CD4-positive, alpha-beta T cell treated with Interleukin-4 for 4 hours (primary cell): Measurements from ENCODE around the gene ADH5.
"Not testable (repeated sequence)": the region's sequence is repeated elsewhere in the genome, so short reads cannot be mapped to it uniquely, and the experiment has no call there.

ENCODE experiments used
- DNase-seq: peaks from one replicate; pipeline ENCODE4 v3.0.0-alpha.2; 2020

Gene ADH5

DNA sequence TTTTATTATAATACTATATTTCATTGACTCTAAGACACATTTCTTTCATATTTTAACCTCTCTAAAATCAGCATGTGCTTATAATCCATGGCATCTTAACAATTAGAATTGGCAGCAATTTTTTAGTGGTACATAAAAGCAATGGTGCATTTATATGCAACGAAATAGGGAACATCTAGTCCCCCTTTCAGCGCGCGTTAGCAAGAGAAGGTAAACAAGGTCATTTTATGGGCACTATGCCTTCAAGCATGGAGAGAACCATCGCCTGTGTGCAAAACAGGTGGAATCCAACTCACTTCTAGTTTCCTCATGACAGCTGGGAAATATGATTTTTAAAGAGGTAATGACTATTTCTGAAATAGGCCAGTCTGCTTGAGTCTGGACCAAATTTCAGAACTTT lies 6.4 kb downstream of the ADH5 start:
- DNase-seq: no peak

DNA sequence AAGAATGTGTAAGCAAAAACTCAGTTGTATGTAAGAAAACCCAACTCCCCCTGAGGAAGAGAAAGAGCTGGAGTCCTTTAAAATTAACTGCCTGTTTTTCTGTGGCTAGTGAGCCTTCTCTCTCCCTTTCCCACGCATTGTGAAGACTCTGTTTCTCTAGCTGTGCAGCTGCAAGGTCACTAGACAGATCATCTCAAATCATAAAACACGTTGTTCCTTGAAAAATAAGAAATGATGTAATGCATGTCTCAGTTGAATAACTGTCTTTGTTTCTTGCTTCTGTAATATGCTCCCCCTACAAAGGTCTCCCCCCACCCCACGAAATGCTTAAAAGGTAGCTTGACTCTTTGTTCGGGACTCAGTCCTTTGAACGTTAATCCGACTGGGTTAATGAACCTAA lies 7.7 kb downstream of the ADH5 start:
- DNase-seq: not testable (repeated sequence)

DNA sequence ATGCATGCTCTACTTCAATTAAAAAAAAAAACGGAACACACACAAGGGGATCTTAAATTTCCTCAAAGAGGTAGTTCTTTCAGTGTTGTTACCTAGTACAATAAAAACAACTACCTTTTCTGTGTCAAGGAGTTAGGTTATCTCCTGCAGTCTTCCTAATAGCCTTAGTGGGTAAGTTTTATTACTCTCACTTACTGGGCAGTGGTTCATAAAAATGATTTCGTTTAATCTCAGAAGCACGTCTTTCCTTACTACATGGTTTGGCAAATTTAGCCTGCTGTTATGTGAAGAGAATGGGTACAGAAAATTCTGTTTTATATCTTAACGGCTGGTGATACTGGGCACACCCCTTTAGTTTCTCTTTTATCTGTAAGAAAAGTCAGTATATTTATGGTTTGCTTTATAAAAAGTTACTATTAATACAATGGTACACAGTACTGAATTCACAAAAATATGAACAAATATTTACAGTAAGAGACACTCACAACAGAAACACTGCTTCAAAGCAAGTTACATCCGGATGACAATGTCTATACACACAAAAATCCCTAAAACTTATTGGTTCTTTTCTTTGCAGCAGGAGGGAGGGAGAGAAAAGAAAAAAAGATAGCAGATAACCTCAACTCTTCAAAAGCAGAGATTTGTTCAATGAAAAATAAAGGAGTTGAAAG lies 8.8 kb downstream of the ADH5 start:
- DNase-seq: no peak

DNA sequence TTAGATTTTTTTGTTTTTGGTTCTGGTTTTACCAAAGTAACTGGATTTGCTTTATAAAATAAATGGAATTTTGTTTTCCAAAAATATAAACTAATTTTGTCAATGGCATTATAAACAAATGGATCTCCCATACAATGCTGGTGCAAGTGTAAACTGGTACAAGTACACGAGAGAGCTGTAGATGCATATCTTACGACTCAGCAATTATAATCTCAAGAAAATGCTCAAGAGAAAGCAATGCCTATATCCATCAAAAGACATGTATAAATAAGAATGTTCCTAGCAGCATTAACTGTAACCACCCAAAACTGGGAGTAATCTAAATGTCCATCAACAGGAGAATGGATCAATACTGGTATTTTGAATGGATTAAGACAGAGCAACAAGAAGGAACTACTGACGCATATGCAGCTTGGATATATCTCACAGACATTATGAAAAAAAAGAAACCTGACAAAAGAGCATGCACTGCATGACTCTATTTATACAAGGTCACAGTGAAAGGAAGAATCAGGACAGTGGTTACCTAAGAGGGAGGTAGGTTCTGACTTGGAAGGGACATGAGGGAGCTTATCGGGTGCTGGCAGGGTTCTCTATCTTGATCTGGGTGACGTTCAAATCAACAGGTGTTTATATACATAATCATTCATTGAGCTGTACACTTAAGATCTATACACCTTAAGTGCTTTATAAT lies 9.5 kb downstream of the ADH5 start:
- no peak for DNase-seq

DNA sequence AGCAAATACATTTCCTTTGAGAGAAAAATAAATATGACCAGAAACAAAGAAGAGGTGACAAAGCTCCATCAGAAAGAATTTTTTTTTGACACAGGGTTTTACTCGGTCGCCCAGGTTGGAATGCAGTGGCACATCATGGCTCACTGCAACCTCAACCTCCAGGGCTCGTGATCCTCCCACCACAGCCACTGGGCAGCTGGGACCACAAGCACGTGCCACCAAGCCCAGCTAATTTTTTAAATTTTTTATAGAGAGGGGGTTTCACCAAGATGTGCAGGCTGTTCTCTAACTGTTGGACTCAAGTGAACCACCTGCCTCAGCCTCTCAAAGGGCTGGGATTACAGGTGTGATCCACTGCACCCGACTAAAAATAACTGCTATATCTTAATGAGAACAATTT lies 10.3 kb downstream of the ADH5 start:
- no peak for DNase-seq

DNA sequence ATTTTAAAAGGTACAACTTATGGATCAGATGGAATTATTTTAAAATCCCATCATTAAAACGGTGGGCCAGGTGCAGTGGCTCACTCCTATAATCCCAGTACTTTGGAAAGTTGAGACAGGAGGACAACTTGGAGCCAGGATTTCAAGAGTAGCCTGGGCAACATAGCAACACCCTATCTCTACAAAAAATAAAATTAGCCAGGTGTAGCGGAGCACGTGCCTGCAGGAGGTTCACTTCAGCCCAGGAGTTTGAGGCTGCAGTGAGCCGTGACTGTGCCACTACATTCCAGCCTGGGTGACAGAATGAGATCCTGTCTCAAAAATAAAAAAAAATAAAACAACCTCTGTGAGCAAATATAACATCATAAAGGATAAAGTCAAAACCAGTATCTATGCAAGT lies 11.4 kb downstream of the ADH5 start:
- DNase-seq: no peak

DNA sequence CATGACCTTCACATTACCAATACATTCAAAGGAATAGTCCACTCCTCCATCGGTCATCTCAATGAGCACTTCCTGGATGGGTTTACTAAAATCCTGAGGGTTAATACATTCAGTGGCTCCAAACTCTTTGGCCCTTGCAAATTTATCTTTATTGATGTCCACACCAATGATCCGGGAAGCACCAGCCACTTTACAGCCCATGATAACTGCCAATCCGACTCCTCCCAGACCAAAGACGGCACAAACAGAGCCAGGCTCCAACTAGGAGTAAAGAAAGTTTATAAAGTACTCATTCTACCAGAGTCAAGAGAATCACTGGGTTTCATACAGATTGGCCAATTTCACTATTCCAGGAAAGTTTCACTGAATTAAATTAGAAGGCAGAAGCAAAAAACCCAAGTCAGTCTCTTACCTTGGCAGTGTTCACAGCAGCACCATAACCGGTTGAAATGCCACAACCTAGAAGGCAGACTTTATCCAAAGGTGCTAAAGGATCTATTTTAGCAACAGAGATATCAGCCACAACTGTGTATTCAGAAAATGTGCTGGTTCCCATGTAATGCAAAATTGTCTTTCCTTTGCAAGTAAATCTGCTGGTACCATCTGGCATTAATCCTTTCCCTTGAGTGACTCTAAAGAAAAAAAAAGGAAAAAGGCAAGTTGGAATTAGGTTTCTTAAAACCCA lies 12.2 kb downstream of the ADH5 start:
- DNase-seq: no peak

DNA sequence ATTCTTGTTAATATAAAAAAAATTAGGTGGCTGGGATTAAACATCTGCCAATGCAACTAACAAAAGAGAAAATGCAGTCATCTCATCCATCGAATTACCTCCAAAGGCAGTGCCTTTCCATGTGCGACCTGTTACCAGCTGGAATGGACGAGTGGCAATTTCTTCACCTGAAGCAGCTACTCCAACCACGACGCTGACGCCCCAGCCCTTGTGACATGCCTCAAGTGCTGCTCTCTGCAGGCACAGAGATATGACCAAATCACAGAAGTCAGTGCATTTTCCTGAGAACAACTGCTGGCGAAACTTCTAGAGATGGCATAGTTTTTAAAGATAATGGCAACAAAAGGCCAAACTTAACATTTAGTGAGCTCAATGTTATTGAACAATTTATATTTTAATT lies 13.8 kb downstream of the ADH5 start:
- DNase-seq: no peak

DNA sequence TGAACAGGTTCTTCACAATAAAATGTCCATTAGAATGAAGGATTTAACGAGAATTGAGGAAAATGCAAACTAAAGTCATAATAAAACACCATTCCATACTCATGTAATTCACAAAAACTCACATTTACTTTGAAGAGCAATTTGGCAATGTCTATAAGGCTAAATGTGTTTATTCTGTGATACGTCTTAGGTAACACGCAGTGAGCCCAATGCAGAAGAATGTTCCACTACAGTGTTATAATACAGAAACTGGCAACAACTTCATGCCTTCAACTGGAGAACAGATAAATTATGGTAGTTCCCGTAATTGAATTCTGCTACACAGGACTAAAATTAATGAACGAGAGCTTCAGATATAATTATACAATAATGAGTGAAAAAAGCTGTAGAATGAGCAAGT lies 17.4 kb downstream of the ADH5 start:
- DNase-seq: no peak

DNA sequence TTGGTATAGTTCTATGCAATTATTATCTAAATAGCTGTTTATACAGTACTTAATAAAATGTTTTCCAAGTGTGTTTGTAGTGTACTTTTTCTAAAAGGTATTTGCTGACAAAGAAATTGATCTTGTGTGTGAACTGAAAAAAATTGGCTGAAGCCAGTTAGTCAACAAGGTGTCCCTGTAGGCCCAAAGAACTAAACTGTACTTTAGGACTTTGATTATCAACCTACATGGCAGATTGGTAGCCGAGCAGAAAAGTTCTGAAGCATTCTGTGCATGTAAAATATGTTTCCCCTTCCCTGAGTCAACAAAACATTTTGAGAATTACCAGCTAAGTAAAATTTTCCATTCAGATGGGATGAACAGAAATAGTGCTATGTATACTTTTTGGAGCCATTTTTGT lies 21.0 kb downstream of the ADH5 start:
- DNase-seq: no peak

DNA sequence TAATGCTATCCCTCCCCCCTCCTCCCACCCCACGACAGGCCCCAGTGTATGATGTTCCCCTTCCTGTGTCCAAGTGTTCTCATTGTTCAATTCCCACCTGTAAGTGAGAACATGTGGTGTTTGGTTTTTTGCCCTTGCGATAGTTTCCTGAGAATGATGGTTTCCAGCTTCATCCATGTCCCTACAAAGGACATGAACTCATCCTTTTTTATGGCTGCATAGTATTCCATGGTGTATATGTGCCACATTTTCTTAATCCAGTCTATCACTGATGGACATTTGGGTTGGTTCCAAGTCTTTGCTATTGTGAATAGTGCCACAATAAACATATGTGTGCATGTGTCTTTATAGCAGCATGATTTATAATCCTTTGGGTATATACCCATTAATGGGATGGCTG lies 23.1 kb downstream of the ADH5 start:
- not testable (repeated sequence) for DNase-seq

DNA sequence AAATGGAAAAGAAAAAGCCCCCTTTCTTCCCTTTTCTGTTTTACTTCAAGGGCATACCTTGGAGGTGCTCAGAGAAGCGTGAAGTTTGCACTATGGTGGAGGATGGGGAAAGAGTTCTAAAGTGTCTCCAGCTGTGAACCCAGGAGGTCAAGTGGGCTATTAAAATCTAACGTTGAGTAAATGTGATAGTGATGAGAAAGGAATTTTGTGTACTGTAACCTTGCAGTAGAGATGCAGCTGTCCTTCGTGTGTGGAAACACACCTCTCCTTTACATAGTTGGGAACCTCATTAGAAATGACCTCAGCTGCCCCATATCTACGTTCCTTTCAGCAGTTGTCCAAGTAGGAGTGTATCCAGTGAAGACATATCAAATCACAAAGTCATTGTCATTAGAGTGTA lies 26.5 kb downstream of the ADH5 start:
- DNase-seq: no peak

DNA sequence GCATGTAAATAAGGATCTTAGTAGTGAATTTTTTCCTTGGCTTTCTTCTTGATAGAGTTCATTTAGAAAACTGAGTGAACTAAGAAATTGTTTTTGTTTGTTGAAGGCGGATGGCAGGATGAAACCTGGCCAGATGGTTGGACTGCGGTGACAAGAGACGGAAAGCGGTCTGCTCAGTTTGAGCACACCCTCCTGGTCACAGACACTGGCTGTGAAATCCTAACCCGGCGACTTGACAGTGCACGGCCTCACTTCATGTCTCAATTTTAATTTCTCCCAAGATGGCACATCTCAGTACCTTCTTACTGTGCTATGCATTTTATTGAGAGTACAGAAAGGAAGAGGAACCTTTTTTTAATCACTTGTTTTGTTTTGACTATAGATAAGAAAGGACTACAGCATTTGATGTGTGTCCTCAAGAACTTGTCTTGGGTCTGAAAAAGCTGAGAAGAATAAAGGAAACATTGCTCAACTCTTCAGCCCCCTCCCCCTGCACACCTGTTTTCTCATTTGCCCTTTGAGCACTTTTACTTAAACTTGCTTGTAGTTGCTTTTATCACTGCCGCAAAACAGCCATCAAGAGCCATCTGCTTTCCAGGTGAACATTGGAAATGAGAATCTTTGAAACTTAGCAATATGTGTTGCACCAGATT lies 27.4 kb downstream of the ADH5 start:
- no peak for DNase-seq

DNA sequence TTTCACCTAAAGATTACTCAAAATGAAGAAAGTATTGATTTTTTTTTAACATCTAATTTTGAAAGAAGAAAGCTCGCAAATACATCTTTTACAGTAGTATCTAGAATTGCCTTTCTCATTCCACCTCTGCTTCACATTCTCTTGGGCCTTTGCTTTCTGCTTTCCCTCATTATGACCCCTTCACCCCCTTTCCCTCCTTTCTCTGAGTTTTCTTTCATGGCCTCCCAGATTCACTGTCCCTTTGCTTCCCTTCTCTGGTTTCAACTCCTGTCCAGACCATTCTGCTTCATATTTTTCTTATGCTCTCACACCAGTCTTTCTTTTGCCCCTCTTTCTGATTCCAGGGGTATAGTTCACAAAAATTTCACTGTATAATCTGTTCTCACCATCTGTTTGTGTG lies 29.0 kb downstream of the ADH5 start:
- no peak for DNase-seq

DNA sequence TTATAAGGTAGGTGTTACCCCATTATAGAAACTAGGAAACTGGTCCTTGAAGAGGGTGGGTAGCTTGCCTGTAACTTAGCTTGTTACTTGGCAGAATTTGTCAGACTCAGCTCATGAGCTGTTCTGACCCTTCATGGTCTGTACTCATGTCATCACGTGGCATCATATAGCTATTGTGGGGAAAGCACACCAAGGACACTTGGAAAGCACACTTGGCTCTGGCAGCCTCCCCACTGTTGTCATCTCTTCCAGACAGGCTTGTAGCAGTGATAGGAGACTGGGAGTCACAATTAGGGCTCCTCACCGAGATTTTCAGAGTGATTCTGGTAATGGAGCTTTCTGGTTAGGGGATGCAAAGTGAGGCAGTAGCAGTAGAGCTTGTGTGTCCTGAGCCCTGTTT lies 30.4 kb downstream of the ADH5 start:
- DNase-seq: no peak

DNA sequence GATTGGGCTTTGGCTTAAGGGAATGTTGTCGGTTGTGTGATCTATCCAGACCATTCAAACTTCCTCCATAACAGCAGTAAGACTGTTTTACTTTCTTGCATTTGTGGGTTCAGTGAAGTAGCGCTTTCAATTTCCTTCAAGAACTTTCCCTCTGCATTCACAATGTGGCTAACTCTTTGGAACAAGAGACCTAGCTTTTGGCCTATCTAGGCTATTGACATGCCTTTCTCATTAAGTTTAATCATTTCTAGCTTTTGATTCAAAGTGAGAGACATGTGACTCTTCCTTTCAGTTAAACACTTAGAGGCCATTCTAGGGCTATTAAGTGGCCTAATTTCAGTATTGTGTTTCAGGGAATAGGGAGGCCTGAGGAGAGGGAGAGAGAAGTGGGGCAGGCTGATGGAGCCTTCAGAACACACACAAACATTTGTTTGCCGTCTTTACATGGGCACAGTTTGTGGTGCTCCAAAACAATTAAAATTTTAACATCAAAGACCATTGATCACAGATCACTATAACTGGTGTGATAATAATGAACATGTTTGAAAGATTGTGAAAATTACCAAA lies 34.1 kb downstream of the ADH5 start:
- DNase-seq: no peak

DNA sequence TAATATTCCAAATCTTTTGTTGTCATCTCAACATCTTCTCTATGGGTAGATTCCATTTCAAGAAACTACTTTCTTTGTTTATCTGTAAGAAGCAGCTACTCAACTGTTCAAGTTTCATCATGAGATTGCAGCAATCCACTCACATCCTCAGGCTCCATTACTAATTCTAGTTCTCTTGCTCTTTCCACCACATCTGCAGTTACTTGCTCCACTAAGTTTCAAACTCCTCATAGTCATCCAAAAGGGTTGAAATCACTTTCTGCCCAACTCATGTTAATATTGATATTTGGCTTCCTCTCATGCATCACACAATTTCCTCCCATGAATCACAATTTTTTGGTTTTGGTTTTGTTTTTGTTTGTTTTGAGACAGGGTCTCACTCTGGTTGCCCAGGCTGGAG lies 35.7 kb downstream of the ADH5 start:
- no peak for DNase-seq

DNA sequence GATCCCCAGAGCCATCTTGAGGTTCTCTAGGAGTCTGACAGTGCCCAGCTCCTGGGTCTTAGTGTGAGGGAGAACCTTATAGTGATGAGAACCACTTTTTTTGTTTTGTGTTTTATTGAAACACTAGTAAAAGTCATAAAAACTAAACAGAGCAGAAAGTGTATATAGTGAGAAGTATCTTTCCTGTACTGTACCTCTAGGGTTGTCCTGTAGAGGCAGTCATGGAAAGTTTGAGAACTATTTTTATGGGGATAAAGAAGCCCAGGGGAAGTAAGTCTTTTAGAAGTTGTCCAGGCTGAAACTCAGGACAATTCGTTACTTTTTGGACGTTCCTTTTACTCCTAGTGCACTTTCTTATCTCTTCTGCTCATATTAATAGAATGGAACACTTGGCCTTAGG lies 40.9 kb downstream of the ADH5 start:
- DNase-seq: no peak

DNA sequence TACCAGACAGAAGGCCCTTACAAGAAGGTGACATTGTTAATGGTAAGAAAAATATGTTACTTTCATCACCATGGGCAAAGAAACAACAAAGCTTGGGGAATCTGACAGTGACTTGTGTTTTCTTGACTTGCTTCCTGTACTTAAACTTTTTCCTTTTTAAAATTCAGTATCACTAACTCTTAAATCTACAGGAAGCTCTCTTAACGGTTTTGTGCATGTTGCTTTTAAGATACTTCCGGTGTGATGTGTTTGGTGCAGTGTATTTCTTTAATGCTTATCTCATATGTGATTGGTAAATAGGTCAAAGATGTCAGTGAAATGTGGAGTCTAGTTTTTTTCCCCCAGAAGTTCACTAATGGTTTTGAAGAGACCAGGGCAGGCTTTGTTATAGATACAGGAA lies 45.2 kb downstream of the ADH5 start:
- DNase-seq: peak; percentile 59

DNA sequence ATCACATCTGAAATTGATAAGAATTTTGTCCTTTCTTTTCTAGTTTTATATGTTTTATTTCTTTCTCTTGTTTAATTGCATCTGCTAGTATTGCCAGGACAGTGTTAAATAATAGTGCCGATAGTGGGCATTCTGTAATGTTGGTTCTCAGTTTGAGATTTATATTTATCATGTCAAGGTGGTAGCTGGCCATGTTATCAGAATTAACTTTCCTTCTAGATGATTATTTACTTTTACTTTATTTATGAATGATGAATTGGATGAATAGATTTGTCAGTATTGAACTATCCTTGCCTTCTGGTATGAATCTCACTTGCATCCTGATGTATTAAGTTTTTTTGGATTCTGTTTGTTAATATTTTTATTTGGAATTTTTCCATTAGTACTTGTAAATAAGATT lies 50.4 kb downstream of the ADH5 start:
- DNase-seq: no peak

DNA sequence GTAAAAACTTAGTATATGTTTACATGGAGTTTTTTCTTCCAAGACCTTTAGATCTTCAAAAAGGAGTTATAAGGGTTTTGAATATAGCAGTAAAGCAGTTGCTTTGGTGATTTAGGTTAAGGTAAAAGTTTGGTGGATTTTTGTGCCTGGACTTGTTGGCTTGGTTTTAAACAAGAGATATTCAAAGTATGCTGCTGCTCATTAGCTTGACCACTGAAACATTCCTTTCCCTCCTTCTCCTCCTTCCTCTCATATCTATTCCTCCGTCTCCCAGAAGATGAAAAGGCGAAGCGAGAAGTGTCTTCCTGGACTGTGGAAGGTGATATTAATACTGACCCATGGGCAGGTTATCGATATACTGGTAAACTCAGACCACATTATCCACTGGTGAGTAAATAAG lies 54.6 kb downstream of the ADH5 start:
- DNase-seq: no peak

DNA sequence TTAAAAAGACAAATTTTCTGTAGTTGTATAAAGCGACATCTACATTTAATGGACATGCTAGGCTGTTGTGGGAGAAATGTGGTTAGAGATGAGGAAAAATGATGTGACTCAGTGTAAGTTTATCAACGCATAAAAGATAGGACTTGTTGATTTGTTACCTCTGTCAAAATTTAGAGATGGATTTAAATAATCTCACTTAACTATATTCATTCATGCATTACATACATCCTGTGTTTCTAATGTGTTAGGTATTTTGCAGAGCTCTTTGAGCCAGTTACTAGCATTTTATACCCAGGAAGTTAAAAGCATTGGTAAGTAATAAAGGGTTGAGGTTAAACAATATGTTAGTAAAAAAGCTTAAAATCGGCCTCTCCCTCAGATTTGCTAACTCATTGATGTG lies 58.7 kb downstream of the ADH5 start:
- no peak for DNase-seq

DNA sequence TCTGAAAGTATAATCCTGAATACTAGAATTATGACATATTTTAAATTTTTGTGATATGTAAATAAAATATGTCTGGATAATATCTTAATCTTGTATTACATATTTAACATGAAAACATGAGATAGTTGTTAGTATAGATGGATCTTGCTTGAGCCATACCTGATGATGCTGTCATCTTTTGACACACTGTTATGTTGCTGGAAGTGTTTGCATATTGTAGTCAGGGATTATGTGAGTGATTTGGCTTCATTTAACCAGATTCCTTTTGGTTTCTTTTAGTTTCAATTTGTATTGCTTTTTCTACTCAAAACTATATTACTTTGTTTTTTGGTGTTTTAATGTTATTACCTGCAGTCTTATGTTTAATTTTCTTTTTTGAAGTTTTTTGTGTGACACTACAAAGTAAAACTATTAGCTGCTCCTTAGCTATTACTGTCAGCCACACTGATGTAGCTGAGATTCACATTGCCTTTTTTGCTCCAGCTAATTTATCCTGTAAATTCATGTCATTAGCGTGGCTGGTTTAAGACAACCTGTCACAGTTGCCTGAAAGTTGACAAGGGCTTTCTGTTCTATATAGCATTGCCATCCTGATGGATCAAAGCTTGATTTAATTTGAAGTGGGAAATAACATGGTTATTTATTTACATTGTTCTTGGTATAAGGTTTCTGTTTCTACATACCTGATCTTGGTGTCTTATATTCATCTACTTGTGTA lies 59.4 kb downstream of the ADH5 start:
- no peak for DNase-seq
